ENCODE results near the gene TBC1D22A. TPM values are rescaled to one million over a fixed set of nuclear protein-coding genes. Genes with fewer than 3 reads are reported as not detected.

The TBC1D22A gene
- total RNA-seq, 3 donors from 2014 or later = 35.6 to 51.9 (median 41.8) TPM

- ATAC-seq = no peak
- Histone ChIP-seq H3K9me3 (no peaks in the 10 kb centered on the region), H3K4me3 (no peak overlapping the region), H3K36me3 (ENCODE audit: low read depth) (no peaks in the 10 kb centered on the region), H3K4me1 (ENCODE audit: low read depth) (peaks cover 17% of the 10 kb centered on the region)
- TF ChIP-seq, protein P1, sequence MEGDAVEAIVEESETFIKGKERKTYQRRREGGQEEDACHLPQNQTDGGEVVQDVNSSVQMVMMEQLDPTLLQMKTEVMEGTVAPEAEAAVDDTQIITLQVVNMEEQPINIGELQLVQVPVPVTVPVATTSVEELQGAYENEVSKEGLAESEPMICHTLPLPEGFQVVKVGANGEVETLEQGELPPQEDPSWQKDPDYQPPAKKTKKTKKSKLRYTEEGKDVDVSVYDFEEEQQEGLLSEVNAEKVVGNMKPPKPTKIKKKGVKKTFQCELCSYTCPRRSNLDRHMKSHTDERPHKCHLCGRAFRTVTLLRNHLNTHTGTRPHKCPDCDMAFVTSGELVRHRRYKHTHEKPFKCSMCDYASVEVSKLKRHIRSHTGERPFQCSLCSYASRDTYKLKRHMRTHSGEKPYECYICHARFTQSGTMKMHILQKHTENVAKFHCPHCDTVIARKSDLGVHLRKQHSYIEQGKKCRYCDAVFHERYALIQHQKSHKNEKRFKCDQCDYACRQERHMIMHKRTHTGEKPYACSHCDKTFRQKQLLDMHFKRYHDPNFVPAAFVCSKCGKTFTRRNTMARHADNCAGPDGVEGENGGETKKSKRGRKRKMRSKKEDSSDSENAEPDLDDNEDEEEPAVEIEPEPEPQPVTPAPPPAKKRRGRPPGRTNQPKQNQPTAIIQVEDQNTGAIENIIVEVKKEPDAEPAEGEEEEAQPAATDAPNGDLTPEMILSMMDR (IDR thresholded peaks at IDR 0.05) = no peak
- intact Hi-C loops (cut with DNase I, micrococcal nuclease) = no loop called here
- DNase-seq = peak in 2 of 3 donors; percentile 27 to 34
Observed at GRCh38 chr22:47044722-47045535, 282.5 kb downstream of the TBC1D22A start.

- Histone ChIP-seq H3K4me1 (ENCODE audit: low read depth) (peaks cover 17% of the 10 kb centered on the region), H3K36me3 (ENCODE audit: low read depth) (no peaks in the 10 kb centered on the region), H3K4me3 (no peak overlapping the region), H3K9me3 (no peaks in the 10 kb centered on the region)
- ATAC-seq = no peak
- peak in 2 of 3 donors; percentile 25 to 33 for DNase-seq
- TF ChIP-seq, protein P1 (IDR thresholded peaks at IDR 0.05) = no peak
- intact Hi-C loops (cut with DNase I, micrococcal nuclease) = no loop called here
Observed at GRCh38 chr22:47045691-47046410, 283.4 kb downstream of the TBC1D22A start.

DNA sequence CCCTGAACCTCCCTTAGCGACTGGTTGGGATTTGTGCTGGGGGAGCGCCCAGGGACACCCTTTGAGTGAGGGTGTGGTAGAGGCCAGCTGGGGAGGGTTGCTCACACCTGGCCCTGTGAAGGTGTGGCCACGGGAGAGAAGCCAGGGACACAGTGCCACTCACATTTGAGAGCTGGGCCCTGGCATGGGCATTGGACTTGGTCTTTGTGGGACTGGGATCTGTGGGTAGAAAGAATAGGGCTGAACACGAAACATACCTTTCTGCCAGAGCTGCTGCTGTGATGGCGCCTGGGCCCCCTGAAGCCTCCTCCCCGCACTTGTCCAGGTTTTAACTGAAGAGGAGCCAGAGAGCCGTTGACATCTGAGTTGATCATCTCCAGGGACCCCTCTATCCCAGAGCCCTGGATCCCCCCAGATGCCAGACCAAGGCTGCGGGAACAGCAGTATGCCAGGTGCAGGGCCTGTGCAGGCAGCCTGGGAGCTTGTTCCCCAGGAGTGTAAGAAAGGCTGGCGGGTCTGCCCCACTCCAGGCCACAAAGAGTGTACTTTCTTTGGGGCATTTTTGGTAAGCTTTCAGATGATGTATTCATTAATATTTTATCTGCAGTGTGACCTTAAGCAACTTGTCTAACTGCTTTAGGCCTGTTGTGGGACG lies 284.1 kb downstream of the TBC1D22A start:
- no peak for ATAC-seq

GRCh38 chr22:47047321-47048122 lies 285.1 kb downstream of the TBC1D22A start:
- peaks cover 17% of the 10 kb centered on the region for H3K4me1 ChIP-seq (ENCODE audit: low read depth)
- peak in 1 of 3 donors; percentile 32 for DNase-seq
- no peaks in the 10 kb centered on the region for H3K36me3 ChIP-seq (ENCODE audit: low read depth)
- ATAC-seq = no peak
- no peaks in the 10 kb centered on the region for H3K9me3 ChIP-seq
- no peak overlapping the region for H3K4me3 ChIP-seq
- intact Hi-C loops (cut with DNase I, micrococcal nuclease) = no loop called here
- TF ChIP-seq, protein P1 (IDR thresholded peaks at IDR 0.05) = no peak

More for the DNA sequence above, 284.1 kb downstream of the TBC1D22A start:
- peaks cover 17% of the 10 kb centered on the region for H3K4me1 ChIP-seq (ENCODE audit: low read depth)
- TF ChIP-seq, protein P1 (IDR thresholded peaks at IDR 0.05) = no peak
- intact Hi-C loops (cut with DNase I, micrococcal nuclease) = no loop called here
- DNase-seq = peak in 1 of 3 donors; percentile 44
- H3K9me3 ChIP-seq = no peaks in the 10 kb centered on the region
- H3K4me3 ChIP-seq = no peak overlapping the region
- H3K36me3 ChIP-seq (ENCODE audit: low read depth) = no peaks in the 10 kb centered on the region
